IPS-18a (cell line): ENCODE measurements around the gene MYEOV.

Source experiments
- H3K27ac ChIP-seq: one replicate; pipeline ENCODE4 v1.5.1; 2013; ENCODE audit warnings: low read length
- H3K27me3 ChIP-seq: one replicate; pipeline ENCODE4 v1.6.1; 2013; ENCODE audit warnings: mild to moderate bottlenecking, low read length; ENCODE audit not compliant: control insufficient read depth, insufficient read depth
- H3K36me3 ChIP-seq: one replicate; pipeline ENCODE4 v1.6.1; 2013; ENCODE audit warnings: low read depth, low read length; ENCODE audit not compliant: control insufficient read depth
- H3K4me1 ChIP-seq: one replicate; pipeline ENCODE4 v1.6.1; 2013; ENCODE audit warnings: low read depth, low read length; ENCODE audit not compliant: control insufficient read depth
- H3K4me3 ChIP-seq: one replicate; pipeline ENCODE4 v1.5.1; 2013; ENCODE audit warnings: low read length
- H3K9ac ChIP-seq: one replicate; pipeline ENCODE4 v1.6.1; 2013; ENCODE audit warnings: mild to moderate bottlenecking, low read length, moderate library complexity
- H3K9me3 ChIP-seq: one replicate; pipeline ENCODE4 v1.6.1; 2013; ENCODE audit warnings: low read depth, low read length; ENCODE audit not compliant: control insufficient read depth

MYEOV gene

DNA sequence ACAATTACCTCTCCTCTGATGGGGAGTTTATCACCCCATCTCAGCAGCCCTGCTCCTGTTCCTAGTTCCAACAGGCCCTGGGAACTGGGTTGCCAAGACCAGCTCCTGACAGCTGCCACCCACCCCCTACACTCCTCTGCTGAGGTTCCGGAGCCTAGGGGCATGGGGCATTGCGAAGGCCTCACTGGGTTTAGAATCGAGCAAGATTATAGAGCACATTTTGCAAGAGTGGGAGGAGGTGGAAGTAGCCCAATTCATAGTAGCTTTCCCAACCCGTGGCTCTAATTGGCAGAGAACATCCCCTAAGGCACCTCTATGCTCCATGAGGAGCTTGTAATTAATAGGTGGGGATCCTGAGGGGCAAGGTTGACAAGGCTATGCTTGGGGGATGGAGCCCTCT lies 23.0 kb downstream of the MYEOV start:
- H3K9ac ChIP-seq, result no peak overlapping the region
- H3K27ac ChIP-seq, result no peak overlapping the region
- H3K36me3 ChIP-seq, result no peaks in the 10 kb centered on the region
- no peaks in the 10 kb centered on the region for H3K4me1 ChIP-seq
- no peaks in the 10 kb centered on the region for H3K9me3 ChIP-seq
- H3K4me3 ChIP-seq, result no peak overlapping the region
- H3K27me3 ChIP-seq, result no peaks in the 10 kb centered on the region

DNA sequence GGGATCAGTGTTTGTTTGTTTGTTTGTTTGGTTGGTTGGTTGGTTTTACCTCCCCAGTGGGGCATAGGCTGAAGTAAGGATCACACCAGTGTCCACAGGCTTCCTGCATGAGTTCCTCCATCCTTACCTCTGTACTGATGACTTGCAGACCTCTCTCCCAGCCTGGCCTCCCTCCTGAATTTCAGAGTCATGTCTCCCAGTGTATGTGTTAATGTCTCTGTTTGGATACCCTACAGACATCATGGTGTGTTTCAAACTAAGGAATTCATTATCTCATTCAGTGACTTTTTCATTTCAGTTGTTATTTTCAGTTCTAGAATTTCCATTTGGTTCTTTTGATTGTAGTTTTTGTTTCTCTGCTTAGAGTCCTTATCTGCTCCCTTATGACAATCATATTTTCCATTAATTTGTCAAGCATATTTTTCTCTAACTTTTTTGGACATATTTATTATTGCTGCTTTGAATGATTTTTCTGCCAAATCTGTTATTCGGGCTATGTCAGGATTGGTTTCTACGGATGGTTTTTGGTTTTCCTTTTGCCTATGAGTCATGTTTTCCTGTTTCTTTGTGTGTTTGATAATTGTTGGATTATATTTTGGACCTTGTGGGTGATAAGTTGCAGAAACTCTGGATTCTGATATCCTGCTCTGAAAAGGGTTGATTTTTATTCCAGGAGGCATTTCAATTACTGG lies 23.6 kb downstream of the MYEOV start:
- no peak overlapping the region for H3K4me3 ChIP-seq
- H3K27me3 ChIP-seq, result no peaks in the 10 kb centered on the region
- H3K27ac ChIP-seq, result no peak overlapping the region
- H3K36me3 ChIP-seq, result no peaks in the 10 kb centered on the region
- H3K9me3 ChIP-seq, result no peaks in the 10 kb centered on the region
- H3K9ac ChIP-seq, result no peak overlapping the region
- no peaks in the 10 kb centered on the region for H3K4me1 ChIP-seq

DNA sequence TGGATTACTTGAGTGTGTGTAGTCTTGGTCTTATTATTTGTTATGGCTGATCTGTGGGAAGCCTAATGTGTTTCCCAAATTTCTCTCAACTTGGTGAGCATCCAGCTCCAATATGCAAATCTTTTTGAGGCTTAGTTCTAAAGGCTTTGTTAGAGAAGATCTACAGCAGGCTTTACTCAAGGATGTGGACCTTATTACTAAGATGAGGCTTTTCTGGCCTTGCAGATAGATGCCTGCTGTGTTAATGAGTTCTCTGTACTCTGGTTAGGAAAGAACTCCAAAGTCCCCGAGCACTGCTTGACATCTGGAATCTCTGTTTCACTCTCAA lies 24.1 kb downstream of the MYEOV start:
- no peaks in the 10 kb centered on the region for H3K36me3 ChIP-seq
- no peaks in the 10 kb centered on the region for H3K4me1 ChIP-seq
- H3K9ac ChIP-seq, result no peak overlapping the region
- H3K27ac ChIP-seq, result no peak overlapping the region
- H3K9me3 ChIP-seq, result no peaks in the 10 kb centered on the region
- no peaks in the 10 kb centered on the region for H3K27me3 ChIP-seq
- H3K4me3 ChIP-seq, result no peak overlapping the region

GRCh38 chr11:69319255-69320106 lies 25.5 kb downstream of the MYEOV start:
- Histone ChIP-seq H3K4me1 (no peaks in the 10 kb centered on the region), H3K27me3 (no peaks in the 10 kb centered on the region), H3K9ac (no peak overlapping the region), H3K4me3 (no peak overlapping the region), H3K9me3 (no peaks in the 10 kb centered on the region), H3K27ac (no peak overlapping the region), H3K36me3 (no peaks in the 10 kb centered on the region)

DNA sequence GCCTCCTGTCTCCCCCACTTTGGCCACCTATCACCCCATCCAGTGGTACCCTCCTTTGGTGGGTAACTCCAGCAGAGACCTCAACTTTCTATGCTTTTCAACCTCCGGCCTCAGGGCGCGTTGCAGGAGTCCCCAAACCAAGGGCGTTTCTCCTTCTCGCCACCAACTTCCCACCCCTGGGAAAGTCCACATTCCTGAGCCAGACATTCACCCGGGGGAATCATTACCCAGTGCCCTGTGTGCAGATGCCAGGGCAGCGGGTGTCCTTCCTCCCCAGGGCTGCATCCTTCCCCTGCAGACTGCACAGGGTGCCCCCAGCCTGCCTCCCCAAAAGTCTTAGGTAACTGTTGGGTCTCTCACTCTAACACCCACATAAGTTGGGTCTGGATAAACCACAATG lies 26.4 kb downstream of the MYEOV start:
- Histone ChIP-seq H3K27me3 (no peaks in the 10 kb centered on the region), H3K9ac (no peak overlapping the region)

GRCh38 chr11:69320756-69321741 lies 27.1 kb downstream of the MYEOV start:
- Histone ChIP-seq H3K4me1 (no peaks in the 10 kb centered on the region), H3K27ac (no peak overlapping the region), H3K9ac (no peak overlapping the region), H3K4me3 (no peak overlapping the region), H3K36me3 (no peaks in the 10 kb centered on the region), H3K27me3 (no peaks in the 10 kb centered on the region), H3K9me3 (no peaks in the 10 kb centered on the region)

More for the DNA sequence above, 26.4 kb downstream of the MYEOV start:
- H3K27ac ChIP-seq, result no peak overlapping the region
- no peaks in the 10 kb centered on the region for H3K36me3 ChIP-seq
- H3K9me3 ChIP-seq, result no peaks in the 10 kb centered on the region
- H3K4me3 ChIP-seq, result no peak overlapping the region
- no peaks in the 10 kb centered on the region for H3K4me1 ChIP-seq

DNA sequence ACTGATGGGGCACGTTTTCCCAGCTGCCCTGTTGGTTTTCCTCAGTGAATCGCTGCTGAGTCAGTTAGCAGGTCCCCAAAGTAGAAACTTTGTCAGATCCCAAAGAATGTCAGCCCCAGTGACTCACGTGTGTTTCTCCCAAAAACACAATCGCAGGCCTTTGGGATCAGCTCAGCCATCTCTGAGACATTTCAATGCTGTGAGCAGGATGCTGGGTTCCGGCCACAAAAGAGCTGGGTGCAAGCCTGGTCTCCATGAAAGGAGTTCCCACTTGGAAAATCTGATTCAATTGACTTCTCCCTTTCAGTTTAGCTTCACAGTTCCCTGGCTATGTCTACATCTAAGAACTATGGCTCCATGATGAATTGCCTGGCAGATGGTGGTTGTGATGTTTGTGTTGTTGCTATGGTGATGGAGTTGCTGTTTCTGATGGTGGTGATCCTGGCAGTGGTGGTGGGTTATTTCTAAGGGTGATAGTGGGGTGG lies 28.0 kb downstream of the MYEOV start:
- Histone ChIP-seq H3K27me3 (no peaks in the 10 kb centered on the region), H3K36me3 (no peaks in the 10 kb centered on the region), H3K27ac (no peak overlapping the region), H3K9me3 (no peaks in the 10 kb centered on the region), H3K4me3 (no peak overlapping the region), H3K9ac (no peak overlapping the region), H3K4me1 (no peaks in the 10 kb centered on the region)

GRCh38 chr11:69325446-69325845 lies 31.5 kb downstream of the MYEOV start:
- no peaks in the 10 kb centered on the region for H3K27me3 ChIP-seq
- H3K27ac ChIP-seq, result no peak overlapping the region
- H3K4me3 ChIP-seq, result no peak overlapping the region
- no peaks in the 10 kb centered on the region for H3K4me1 ChIP-seq
- H3K9ac ChIP-seq, result no peak overlapping the region
- no peaks in the 10 kb centered on the region for H3K9me3 ChIP-seq
- H3K36me3 ChIP-seq, result no peaks in the 10 kb centered on the region

DNA sequence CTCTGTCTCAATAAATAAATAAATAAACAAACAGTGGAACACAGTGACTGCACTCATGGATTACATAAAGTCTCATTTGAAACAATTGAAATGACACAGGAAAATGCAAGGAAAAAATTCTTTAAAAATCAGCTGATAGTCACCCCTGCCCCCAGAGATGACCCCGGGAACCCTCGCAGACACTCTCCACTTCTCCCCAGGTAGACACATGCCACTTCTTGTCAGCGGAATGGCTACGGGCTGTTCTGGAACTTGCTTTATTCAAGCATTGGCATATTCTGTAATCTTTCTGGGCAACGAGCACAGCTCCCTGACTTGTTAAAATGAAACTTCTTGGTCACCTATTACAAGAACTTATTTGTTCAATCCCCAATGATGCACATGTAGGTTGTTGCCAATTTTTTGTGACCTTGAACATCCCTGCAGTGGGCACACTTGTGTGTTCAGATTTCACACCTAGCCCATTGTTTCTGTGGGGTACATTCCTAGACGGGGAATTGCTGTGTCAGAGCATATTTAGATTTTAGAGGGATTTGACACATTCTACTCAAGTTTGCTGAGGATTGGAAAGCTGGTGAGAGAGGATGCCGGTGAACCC lies 32.8 kb downstream of the MYEOV start:
- Histone ChIP-seq H3K9me3 (no peaks in the 10 kb centered on the region), H3K9ac (no peak overlapping the region), H3K36me3 (no peaks in the 10 kb centered on the region), H3K27me3 (no peaks in the 10 kb centered on the region), H3K4me3 (no peak overlapping the region), H3K27ac (no peak overlapping the region), H3K4me1 (no peaks in the 10 kb centered on the region)

DNA sequence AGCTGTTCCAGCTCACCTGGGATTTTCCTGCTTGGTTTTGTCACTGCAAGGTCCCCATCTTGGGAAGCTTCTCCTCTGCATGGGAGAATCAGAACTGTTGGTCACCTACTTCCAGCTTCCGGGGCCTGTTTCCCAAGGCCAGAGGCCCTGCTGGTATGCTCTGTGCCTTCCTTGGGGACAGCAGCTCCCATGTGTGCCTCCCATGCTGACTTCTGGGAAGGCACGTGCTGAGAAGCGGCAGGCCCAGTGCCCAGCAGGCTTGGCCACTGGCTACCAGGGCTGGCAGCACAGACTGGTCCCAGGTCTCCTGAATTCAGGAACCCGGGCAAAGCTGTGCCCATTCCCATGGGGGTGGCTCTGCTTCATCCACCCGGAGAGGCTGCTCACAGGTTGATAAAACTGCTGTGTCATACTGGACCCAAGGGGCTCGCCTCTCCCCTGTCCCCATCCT lies 33.8 kb downstream of the MYEOV start:
- H3K27me3 ChIP-seq, result no peaks in the 10 kb centered on the region
- no peaks in the 10 kb centered on the region for H3K4me1 ChIP-seq
- H3K4me3 ChIP-seq, result no peak overlapping the region
- H3K9me3 ChIP-seq, result no peaks in the 10 kb centered on the region
- no peak overlapping the region for H3K9ac ChIP-seq
- no peaks in the 10 kb centered on the region for H3K36me3 ChIP-seq
- H3K27ac ChIP-seq, result no peak overlapping the region

- H3K36me3 ChIP-seq, result no peaks in the 10 kb centered on the region
- no peak overlapping the region for H3K9ac ChIP-seq
- no peaks in the 10 kb centered on the region for H3K4me1 ChIP-seq
- no peaks in the 10 kb centered on the region for H3K27me3 ChIP-seq
- H3K9me3 ChIP-seq, result no peaks in the 10 kb centered on the region
- H3K27ac ChIP-seq, result no peak overlapping the region
- no peak overlapping the region for H3K4me3 ChIP-seq
Observed at GRCh38 chr11:69328231-69328630, 34.3 kb downstream of the MYEOV start.
